Kidney glomerular epithelial cell (primary cell): Measurements from ENCODE around the gene OR10A5.
"Not testable (repeated sequence)": the region's sequence is repeated elsewhere in the genome, so short reads cannot be mapped to it uniquely, and the experiment has no call there.

ENCODE experiments used
- DNase-seq: peaks from one replicate; lab custom pipeline; 2025; lab: John Stamatoyannopoulos, UW

OR10A5 gene, protein sequence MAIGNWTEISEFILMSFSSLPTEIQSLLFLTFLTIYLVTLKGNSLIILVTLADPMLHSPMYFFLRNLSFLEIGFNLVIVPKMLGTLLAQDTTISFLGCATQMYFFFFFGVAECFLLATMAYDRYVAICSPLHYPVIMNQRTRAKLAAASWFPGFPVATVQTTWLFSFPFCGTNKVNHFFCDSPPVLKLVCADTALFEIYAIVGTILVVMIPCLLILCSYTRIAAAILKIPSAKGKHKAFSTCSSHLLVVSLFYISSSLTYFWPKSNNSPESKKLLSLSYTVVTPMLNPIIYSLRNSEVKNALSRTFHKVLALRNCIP

DNA sequence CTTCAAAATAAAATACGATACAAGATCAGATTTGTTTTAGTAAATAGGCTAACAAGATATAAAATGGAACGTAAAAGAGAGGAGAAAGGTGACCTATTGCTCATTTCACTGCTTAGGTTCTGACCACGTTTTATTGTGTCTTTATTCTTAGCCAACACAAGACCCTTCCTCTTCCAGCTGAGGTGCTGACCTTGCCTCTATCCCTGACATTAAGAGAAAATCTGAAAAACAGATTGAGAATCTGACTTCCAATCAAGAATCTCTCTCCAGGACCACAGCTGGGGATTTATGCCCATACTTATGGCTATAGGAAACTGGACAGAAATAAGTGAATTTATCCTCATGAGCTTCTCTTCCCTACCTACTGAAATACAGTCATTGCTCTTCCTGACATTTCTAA lies at the start of gene OR10A5:
TSS of gene OR10A5 (plus strand) at position 301 of the 400 bp plus-strand sequence. CDS start at position 301, 0 bp downstream.
- no peak for DNase-seq

DNA sequence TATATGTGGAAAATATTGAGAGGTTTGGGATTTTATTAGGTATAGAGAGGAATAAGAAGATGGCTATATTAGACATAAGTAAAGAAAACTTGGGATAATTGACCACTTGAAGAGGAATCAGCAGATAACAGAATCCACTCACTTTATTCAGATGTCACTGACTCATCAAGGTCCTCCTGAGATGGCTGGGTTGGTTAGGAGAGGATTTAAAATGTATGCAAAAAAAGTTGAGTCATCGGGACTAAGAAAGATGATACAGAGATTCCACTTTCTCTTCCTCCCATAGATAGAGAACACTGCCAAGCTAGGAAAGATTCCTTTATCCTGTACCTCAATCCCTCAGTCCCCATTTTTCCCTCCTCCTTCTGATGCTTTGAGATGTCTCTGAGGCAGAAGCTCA lies 46.1 kb upstream of the OR10A5 start, which contains the start of gene OR6A2:
TSS of gene OR6A2 (minus strand) at position 288 of the 400 bp plus-strand sequence. CDS start 3,981 bp downstream, outside the sequence.
- no peak for DNase-seq

DNA sequence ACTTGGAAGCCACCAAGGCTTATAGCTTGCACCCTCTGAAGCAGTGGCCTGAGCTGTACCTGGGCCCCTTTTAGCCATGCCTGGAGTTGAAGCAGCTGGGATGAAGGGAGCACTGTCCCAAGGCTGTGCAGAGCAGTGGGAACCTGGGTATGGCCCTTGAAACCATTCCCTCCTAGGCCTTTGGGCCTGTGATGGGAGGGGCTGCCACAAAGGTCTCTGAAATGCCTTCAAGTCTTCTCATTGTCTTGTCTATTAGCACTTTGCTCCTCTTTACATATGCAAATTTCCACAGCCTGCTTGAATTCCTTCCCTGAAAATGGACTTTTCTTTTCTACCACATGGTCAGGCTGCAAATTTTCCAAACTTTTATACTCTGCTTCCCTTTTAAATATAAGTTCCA lies 44.4 kb upstream of the OR10A5 start:
- not testable (repeated sequence) for DNase-seq

DNA sequence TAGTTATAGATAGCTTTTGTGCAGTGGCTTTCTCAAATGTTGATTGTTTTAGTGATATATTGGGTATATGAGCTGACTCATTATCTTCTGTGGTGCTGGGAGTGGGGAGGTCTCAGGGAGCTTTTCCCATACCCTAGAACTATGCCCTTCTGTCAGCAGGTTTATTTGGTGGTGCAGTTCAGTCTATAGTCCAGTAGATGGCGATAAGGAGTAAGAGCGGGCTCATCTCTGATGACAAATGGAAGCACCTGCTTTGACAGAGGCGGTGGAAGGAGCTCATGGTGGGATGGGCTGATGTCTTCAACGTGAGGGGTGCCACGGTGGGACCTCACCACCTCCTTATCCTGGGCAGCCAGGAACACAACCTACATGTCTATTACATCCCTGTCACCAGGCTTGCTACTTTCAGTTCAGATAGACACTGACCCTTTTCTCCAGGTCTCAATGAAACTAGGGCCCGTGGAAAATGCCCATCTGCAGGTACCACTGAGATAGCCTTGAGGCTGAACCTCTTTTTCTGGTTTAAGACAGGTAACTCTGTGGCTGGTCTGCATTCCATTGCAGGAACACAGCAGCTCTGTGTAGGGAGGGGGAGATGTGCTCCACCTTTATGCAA lies 33.0 kb upstream of the OR10A5 start:
- DNase-seq: peak; percentile 63

DNA sequence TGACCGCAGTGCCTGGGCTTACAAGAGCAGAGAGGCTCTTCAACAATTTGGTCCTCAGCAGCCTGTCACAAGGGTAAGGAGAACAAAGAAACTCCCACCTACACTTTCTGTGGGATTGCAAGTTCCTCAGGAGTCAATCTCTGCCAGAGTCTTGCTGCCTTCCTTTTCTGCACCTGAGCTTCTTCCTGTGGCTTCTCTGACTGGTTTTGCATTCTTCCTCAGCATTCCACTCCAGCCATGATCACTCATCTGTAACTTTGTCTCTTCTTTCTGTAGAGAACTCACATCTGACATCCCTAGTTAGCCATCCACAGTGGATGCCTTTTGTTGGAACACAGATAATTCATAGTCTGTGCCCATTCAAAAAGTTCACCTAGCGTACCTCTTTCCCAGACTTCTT lies 31.8 kb upstream of the OR10A5 start:
- DNase-seq: peak; percentile 71

DNA sequence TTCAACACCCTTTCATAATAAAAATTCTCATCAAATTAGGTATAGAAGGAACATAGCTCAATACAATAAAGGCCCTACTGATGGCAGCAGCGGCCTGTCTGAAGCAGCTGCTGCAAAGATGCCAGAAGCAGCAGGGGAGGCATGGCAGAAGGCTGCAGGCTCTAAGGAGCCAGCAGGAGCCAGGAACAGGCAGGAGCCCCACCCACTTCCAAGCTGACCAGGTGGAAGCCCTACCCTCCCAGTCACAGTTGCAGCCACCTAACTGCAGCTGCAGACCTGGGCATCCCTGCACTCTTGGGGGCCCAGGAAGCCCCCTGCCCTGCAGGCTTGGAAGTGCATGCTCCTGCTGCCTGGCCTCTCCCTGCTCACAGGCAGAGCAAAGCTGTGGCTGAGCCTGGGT lies 27.8 kb upstream of the OR10A5 start:
- no peak for DNase-seq

DNA sequence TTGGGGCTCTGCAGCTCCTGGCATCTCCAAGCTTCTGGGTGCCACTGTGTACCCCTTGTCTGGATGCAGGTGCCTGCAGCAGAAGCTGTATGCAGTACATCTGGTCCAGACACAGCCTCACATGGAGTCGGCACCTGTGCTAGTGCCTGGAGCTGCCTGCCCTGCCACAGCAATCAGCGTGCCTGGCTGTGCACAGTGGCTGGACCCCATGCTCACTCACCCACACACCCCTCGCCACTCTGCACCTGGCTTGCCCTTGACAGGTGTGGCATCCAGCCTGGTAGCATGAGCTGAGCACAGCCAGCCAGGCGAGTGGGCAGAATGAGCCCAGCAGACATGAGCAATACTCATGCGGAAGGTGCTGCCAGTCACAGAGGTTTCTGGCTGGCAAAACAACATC lies 26.5 kb upstream of the OR10A5 start:
- no peak for DNase-seq

DNA sequence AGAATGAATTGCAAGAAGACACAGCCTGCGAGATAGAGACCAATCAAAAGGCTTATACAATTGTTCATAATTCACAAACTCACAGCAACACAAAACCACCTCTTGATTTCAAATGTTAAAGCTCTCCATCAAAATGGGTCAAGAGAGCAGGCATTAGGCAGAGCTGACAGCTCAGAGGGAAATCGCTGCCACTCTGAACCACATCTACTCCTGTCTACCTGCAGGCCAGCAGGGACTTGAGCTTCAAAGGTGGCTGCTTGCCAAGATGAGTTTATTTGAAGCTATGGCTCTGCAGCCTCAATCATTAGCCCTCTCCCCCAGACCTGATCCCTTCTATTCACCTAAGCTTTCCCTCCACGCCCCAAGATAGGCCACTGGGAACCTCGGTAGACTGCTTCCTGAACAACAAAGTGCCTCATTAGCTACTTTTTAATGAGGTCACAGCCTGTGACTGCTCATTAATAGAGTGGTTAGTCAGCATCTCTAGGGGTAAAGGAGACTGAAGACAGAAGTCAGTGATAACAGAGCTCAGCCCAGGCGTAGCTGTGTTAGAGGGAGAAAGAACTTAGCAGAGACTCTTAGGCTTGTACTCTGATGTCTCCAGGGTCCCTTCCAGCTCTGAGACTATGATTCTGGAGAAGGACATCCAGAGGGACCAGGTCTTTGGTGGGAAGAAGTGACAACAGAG lies 21.2 kb upstream of the OR10A5 start:
- DNase-seq: no peak

DNA sequence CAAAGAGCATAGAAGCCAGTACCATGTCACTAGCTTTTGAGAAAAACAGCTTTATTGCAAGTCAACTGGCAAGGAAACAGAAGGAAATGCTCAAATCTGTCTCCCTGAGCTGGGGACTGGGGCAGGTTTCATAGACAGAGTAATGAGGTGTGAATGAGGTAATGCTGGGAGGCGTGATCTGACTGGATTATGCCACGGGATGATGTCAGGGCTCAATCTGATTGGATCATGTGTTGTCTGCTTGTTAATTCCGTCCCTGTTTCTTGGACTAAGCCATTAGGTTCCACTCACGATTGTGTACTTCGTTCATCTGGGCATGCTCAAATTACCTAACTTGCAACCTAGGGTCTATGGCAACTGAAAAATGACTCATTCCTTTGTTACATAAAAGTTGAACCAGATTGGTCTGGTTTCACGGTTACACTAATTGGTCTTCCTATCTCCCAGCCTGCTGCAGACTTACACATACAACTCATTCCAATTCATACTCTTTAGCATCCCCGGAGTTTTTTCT lies 20.2 kb upstream of the OR10A5 start:
- no peak for DNase-seq

DNA sequence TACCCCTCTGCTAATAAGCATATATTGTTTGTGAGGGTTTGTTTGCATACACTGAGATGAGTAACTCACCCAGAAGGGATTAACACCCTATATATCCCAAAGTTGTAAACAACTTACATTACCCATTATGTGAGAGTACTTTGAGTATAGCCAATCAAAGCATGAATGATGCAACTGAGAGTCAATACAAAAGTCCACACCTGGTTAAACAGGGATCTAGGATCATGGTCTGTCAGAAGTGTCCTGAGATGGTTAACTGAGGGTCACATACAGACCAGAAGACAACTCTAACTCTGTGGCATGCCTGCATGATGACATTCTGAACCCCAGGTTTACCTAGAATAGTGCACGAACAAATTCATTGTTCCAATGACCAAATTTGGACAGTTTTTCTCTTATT lies 17.4 kb upstream of the OR10A5 start:
- no peak for DNase-seq

DNA sequence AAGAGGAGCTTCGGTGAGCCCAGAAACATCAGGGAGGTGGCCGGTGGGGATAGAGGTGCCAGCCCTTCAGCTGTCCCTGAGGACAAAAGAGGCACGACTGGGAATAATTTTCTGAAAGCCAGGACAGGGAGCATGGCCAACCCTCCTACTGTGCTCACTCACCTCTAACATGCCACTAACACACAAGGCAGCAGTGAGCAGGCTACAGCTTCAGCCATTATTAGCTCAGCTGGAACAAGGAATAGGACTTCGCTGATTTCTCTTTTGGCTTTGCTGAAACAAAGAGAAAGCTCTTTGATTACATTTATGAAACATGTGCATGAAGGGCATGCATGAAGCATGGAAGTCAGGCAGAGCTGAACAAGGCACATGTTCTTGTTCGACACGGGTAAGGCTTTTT lies 12.1 kb upstream of the OR10A5 start:
- no peak for DNase-seq

DNA sequence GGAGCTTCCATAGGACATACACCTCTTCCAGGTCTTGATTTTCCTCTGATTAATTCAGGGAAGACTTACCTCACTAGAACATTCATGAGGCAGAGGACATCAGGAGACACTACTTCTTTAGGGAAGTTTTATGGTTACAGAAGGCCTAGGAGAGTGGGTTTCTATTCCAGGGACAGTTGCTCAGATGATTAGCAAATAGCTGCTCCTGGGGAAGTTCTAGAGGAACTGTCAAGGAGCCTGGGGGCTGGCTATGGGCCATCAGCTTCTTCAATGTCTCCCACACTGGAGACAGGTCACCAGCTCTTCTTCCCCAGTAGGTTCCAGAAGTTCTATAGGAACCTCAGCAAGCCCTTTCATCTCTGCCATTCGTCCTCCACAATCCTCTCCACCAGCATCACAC lies 11.5 kb upstream of the OR10A5 start:
- no peak for DNase-seq

DNA sequence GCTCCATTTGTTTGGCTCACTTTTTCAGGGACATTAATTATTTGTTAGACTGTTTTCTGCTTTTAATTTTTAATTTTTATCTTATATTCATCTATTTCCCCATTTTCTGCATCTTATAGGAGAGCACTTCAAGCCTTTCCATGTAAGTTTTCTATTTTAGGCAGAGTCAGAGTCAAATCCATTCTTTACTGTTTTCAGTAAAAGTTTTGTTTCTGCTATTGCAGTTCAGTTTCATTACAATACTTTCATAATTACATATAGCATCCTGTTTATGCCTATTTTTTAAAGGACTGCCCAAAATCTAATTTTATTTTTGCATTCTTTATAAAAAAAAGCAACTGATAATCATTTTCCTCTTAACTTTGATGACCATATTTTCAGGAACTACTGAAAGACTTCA lies 3.8 kb upstream of the OR10A5 start:
- no peak for DNase-seq

DNA sequence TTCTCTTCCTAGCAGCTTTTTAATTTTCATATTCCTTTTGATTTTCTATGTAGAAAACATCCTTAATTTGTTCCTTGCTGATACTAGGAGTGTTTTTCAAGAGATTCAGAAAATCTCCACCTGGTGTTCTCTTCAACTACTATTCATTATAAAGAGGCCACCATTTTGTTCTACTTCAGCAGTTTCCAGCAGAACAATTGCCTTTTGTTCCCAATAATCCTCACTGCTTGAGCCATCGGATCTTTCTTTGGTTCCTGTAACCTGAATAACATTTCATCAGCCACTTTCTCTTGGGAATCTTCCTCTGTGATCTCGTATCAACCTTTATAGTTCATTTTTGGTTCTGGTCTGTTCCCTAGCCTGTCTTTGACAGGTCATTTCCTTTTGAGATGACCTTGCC lies 1.8 kb upstream of the OR10A5 start:
- no peak for DNase-seq

DNA sequence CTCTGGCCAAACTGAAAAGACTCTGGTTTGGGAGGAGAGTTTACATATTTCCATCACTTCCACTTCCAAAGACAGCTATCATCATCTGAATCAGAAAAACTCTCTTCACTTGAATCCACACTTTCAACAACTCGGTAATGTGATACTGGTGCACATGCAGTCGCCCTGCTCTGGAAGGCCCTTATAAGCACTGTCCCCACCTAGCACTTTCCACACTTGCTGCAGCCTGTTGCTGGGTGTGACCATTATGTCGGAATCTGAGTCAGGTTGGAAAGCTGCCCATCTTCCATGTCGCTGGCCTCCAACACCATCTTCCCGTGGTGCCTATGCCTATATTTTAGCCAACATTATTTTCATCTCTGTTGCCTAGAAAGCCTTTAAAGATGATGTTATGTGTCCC lies 1.1 kb upstream of the OR10A5 start:
- DNase-seq: no peak

DNA sequence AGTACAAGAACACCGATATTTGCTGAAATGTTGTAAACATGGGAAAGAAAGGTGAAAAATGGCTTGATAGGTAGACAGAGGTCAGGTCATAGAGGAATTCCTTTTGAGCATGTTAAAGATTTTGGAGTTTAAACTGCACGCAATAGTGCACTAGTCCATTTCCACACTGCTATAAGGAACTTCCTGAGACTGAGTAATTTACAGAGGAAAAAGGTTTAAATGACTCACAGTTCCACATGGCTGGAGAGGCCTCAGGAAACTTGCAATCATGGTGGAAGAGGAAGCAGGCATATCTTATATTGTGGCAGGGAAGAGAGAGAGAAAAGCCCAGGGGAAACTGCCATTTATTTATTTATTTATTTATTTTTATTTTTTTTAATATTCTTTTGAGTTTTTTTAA lies 5.0 kb downstream of the OR10A5 start:
- DNase-seq: no peak

DNA sequence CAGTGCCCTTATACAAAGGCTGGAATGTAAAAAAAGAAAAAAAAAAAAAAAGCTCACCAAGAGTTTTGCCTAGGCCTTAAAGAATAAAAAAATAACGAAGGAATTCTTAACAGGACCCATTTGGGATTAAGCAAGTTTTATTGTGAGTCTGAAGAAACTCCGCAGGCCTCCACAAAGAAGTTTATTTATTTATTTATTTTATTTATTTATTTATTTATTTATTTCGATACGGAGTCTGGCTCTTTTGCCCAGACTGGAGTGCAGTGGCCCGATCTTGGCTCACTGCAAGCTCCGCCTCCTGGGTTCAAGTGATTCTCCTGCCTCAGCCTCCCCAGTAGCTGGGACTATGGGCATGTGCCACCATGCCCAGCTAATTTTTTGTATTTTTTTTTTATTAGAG lies 9.3 kb downstream of the OR10A5 start:
- not testable (repeated sequence) for DNase-seq

DNA sequence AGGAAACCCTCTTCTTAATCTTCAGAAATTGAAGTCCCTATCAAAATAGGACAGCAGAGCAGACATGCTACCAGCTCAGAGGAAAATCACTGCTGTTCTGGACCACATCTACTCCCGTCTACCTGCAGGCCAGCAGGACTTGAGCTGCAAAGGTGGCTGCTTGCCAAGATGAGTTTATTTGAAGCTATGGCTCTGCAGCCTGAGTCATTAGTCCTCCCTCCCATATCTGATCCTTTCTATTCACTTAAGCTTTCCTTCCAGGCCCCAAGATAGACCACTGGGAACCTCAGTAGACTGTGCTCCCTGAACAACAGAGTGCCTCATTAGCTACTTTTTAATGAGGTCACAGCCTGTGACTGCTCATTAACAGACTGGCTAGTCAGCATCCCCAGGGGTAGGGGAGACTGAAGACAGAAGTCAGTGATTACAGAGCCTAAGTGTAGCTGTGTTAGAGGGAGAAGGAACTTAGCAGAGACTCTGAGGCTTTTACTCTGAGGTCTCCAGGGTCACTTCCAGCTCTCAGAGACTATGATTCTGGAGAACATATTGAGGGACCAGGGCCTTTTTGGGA lies 10.6 kb downstream of the OR10A5 start:
- peak; percentile 52 for DNase-seq

DNA sequence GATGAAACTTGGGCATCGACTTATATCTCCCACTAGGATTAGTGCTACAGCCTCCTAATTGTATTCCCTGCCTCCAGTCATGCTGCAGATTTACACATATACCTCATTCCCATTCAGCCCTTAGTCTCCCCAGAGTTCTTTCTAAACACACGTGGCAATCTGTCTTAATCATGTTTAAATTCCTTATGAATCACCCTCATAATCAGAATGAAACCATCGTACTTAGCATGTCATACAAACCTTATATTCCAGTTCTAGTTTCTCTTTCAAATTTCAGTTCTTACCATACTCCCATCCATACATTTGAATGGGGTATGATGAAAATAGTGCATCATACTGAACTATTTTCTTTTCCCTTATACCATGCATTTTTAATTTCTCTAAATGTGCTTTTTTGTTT lies 11.4 kb downstream of the OR10A5 start:
- no peak for DNase-seq

DNA sequence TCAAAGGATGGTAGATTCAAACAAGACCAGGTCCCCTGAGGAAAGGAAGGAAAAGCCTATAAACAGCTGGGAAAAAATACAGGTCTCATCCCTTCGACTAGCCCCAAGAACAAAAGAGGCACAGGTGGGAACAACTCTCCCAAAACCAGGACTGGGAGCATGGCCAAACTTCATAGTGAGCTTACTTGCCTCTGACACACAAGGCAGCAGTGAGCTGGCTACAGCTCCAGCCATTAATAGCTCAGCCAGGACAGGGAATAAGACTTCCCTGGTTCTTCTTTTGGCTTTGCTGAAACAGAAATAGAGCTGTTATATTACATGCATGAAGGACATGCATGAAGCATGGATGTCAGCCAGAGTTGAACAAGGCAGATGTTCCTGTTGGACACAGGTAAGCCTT lies 17.5 kb downstream of the OR10A5 start, which contains the start of gene OR10A2:
TSS of gene OR10A2 (plus strand) at position 97 of the 400 bp plus-strand sequence. CDS start 6,698 bp downstream, outside the sequence.
- DNase-seq: no peak

DNA sequence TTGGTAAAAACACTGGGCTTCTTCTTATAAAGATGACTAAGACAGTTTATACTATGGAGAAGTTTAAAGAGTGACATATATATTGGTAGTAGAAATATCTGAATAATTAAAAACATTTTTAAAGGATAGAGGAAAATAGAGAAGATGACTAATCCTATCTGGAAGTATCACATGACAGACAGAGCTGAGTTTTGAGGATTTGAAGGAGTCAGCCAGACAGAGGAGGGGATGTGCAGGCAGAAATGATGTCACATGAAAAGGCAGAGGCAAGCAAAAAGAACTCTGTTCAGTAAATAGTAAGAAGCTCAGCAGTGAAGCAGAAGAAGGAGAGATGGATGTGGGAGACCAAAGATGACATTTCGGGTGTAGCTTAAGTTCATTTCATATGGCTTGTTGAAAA lies 19.0 kb downstream of the OR10A5 start:
- no peak for DNase-seq

DNA sequence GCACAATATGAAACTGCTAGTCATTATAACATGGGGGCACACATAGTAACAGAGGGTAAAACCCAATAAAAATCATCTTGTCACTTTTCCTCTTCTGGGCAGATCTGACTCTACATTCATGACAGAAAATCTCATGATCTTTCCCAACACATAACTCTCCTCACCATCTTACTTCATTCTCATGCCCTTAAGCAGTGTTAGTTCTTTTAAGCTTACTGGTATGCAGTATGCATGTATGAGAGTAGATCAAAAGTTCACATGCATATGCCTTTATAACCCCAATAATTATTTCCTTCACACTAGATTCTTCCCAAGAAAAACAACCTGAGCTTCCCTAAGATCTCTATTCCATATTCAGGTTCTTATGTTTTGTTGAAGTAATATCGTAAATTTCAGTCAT lies 25.8 kb downstream of the OR10A5 start:
- DNase-seq: no peak
